CD1c-positive myeloid dendritic cell (primary cell): ENCODE data around the gene NDUFA11.

Source experiments
- DNase-seq: peaks from one replicate; pipeline ENCODE4 v3.0.0-alpha.2; 2016; ENCODE audit errors: extremely low spot score

The NDUFA11 gene

GRCh38 chr19:5903624-5904351 lies at the start of gene NDUFA11:
TSS of gene NDUFA11 (minus strand) at chr19:5903790. CDS start at chr19:5903708, 82 bp downstream.
- DNase-seq, result peak; percentile 98

GRCh38 chr19:5953030-5953589 lies 49.5 kb upstream of the NDUFA11 start:
- DNase-seq, result peak; percentile 43

- peak; percentile 5 for DNase-seq
Measured at GRCh38 chr19:5952193-5953029, 48.8 kb upstream of the NDUFA11 start.

DNA sequence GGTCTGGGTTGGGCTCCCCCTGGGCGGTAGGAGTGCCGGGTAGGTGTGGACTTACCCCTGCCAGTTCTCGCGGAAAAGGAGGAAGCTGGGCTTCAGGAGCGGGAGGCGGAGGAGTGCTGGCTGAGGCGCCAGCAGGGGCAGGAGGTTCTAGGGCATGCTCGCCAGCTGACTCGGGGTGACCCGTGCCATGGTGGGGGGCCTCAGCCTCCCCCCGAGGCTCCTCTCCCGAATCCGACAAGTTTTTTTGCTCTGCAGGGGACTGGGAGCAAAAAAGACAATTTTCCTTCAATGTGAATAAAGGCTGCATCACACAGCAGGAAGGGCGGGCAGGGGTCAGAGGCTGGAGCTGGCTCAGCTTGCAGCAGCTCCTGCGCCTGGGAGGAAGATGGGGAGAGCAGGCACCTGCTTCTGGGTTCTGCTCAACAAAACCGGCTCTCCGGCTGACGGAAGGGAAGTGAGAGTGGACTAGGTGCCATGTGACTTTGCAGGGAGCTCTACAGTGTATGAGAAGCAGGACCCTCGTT lies 47.8 kb upstream of the NDUFA11 start:
- DNase-seq, result peak; percentile 66

- DNase-seq, result no peak
Measured at GRCh38 chr19:5950741-5951140, 47.2 kb upstream of the NDUFA11 start.

DNA sequence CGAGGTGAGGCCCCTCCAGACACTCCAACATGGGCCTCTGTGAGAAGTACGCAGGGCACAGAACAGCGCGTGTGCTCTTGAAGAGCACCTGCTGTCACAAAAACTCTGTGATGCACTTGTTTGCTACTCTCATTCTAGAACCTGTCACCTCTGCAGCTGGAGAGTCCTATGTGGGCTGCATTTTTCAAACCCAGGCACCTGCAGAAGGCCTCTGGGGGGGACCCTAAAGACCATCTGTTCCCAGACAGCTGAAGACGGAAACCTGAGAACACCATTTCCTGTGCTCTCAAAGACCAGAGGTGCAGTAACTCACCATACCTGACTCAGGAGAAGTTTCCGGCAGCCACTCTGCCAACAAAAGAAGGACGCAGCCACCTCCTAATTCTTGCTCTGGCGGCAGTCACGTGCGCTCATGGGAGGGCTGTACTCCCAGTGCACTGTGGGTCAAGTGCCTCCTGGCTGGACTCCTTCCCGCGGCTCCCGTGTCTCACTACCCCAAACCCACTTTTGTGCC lies 46.3 kb upstream of the NDUFA11 start:
- DNase-seq, result no peak

GRCh38 chr19:5948752-5949564 lies 45.4 kb upstream of the NDUFA11 start:
- no peak for DNase-seq

DNA sequence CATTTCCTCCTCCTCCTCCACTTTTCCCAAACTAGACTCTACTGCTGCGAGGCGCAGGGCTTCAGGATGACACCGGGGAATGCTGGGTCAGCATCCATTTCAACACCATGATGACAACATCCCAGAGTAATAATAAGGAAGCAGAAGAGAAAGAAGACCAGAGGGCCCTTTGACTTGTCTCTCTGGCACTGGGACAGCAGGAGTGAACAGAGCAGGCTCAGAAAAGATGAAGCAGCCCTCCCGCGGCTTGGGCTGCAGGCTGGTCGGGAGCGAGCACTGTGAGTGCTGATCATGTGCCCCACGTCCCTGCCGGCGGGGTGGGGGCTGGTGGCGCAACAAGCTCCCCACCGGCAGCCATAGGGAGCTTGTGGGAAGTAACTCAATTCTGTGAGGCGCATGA lies 43.8 kb upstream of the NDUFA11 start:
- peak; percentile 86 for DNase-seq

DNA sequence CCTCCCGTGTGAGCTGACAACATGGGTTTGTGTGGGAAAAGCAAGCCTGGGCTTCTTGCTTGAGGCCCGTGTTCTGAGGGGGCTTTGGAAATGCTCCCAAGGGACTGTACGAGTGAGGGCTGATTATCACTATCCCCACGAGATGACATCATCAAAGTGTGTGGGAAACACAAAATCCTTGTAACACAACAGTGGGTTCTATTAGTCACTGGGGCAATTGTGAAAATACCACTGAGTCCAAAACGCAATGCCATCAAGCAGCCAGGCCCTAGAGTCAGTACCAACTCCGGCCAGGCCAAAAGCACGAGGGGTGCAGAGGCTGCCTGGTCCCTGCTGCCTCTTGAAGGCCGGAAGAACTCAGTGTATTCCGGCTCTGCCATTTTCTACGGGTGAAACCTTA lies 40.0 kb upstream of the NDUFA11 start:
- no peak for DNase-seq

DNA sequence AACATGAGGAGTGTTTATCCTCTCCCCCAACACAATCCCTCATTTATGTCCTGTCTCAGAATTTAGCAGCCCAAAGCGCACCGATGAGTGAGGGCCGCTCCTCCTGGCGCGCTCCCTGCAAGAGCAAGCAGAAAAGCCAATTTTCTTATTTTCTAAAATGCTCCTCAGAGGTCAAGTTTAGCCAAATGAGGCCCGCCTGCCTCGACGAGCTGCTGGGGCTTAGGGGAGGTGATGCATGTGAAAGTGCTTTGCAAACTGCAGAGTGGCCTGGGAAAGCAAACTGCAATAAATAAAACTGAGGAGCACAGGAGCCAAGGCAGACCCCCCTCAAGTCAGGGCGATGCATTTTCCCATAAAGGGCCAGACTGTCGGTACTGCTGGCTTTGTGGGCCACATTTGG lies 39.5 kb upstream of the NDUFA11 start:
- DNase-seq, result no peak

DNA sequence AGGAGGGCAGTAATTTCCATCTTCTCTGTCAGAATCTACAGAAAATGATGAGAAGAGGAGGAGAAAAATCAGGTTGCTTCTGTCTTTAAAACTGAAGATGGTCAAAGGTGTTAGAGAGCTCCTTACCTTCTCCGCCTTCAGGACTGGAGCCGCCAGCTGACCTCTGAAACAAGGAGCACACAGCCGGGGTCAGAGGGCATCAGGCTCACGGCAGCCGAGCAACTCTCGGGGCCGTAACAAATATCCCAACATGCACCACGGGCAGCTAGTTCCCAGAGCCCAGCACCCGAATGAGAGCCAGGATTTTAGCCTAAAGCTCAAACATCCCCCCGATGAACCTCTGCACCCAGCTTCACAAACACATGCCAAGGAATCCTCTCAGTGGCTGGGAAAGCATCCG lies 38.1 kb upstream of the NDUFA11 start:
- DNase-seq, result no peak

- DNase-seq, result no peak
Measured at GRCh38 chr19:5940260-5941208, 36.9 kb upstream of the NDUFA11 start.

DNA sequence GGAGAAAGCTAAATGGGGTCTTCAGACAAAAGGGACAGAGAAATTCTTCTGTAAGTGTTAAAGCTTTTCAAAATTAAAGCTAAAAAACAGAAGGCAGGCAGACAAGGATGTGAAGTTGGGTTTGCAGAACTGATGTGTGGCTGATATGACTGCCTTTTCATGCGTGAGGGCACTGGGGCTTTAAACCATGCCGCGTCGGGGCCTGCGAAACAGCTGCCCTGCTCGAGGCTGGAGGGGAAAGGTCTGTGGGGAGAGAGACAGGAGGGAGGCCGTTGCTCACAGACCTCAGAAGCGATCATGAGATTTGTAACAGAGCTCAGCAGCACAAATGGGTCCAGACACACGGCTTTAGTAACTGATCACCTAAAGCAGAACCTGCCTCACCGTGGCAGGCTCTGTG lies 34.0 kb upstream of the NDUFA11 start:
- no peak for DNase-seq

DNA sequence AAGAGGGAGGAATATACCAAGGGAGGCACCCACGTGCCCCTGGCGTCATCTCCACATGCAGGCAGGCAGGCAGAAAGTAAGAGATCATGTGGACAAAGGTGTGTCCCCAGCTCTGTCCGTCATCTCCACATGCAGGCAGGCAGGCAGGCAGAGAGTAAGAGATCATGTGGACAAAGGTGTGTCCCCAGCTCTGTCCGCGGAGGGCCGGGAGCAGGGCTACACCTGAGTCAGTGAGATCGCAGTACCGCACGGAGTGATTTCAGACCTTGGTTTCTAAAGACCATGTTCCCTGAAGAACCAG lies 32.7 kb upstream of the NDUFA11 start:
- no peak for DNase-seq

GRCh38 chr19:5935473-5936291 lies 32.1 kb upstream of the NDUFA11 start:
- no peak for DNase-seq

GRCh38 chr19:5934774-5935472 lies 31.3 kb upstream of the NDUFA11 start:
- DNase-seq, result no peak

DNA sequence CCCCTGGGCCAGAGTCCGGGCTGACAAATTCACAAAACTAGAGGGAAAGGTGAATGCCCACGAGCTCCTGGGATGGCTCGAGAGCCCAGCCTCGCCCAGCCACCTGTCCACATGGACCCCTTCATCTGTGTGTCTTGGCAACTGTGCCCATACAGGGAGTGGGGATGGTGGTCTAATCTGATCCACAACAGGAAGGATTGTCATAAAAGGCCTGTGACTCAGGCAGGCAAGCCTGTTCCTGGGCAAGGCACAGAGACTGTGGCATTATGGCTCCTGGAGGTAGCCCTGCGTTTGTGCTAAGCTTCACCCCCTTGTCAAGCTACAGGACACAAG lies 30.4 kb upstream of the NDUFA11 start:
- no peak for DNase-seq

- no peak for DNase-seq
Measured at GRCh38 chr19:5933391-5934068, 29.9 kb upstream of the NDUFA11 start.
